GM21576 (cell line): ENCODE data around the gene IER5.
A peak's percentile ranks its signal among the peaks of the same experiment; 100 is the strongest.

Experiments used
- ATAC-seq: cut with Tn5 transposase; IDR thresholded peaks from one replicate; pipeline ENCODE4 v1.9.1; 2021; ENCODE audit warnings: mild to moderate bottlenecking, moderate library complexity; ENCODE audit not compliant: unreplicated experiment

The IER5 gene

GRCh38 chr1:181076852-181077251 lies 11.6 kb upstream of the IER5 start:
- ATAC-seq: no peak

DNA sequence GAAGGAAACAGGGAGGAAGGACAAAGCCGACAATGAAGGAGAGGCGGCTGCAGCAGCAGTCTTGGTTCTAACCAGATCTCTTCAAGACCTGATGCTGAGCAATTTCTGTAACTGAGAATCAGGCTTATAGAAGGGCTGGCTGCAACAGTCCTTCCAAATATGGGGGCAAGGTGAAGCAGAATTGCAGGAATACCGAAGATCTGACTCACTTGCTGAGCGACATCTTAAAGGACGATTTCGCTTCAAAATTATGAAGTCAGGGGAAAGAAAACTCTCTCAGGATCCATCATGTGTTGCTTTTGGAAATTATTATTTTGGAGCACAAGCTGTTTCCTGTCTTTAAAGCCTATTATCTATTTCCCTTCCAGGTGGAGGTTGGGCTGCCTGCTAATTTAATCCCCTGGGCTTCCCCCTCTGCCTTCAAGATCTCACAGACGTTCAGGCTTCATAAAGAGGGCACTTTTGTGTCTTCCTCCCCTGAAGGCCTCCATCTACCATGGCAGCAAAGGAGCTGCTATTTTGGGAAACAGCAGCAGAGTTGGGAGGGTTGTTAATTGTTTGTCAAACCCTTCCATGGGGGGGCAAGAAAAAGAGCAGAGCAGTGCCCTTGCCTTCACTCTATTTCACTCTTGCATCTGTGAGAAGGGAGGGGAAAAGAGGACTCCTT lies 10.8 kb upstream of the IER5 start:
- no peak for ATAC-seq

DNA sequence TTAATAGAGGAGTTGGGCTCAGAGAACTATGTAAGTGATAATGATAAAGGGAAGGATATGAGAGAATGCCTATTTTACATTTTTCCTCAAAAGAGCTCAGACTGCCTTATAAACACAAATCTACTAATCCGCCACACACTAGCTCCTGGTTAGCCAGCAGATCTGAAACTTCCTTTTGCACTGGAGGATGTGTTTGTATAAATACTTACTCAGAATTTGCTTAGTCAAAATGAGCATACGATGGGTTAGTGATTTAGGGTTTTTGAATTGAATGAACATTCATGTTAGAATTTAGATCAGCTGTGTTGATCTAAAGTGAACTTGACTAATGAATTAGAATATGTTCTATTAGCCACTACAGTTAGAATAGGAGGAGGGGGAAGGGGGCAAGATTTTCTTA lies 9.1 kb upstream of the IER5 start:
- ATAC-seq: no peak

DNA sequence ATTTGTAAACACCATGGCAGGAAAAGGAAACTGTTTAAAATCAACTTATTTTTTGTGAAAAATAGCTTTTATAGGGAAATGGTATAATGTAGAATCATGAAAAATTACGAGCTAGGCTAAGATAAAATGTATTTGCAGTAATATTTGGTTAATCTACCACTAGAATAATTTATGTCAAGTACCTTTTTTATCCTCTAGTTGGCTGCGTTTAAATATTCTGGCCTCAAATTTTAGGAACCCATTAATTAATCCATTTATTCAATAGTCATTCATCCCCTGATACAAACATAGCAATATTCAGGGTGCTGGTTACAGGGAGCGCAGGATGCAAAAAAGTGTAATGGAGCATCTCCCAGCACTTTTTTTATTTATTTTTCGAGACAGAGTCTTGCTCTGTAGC lies 8.6 kb upstream of the IER5 start:
- ATAC-seq: no peak

DNA sequence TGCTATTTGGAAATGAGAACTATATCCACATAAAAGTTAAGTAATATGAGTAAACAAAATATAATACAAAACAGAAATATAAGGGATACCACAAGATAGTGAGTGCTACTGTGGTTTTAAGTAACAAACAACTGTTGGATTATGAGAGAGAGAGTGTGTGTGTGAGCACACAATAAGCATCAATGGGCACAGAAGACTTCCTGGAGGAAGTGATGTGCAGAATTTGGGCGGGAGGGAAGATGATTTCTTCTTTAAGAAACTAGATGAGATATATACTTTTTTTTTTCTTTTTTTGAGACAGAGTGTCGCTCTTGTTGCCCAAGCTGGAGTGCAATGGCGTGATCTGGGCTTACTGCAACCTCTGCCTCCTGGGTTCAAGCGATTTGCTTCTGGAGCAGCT lies 7.9 kb upstream of the IER5 start:
- no peak for ATAC-seq

GRCh38 chr1:181081395-181081794 lies 7.1 kb upstream of the IER5 start:
- no peak for ATAC-seq

GRCh38 chr1:181083842-181084605 lies 4.5 kb upstream of the IER5 start:
- ATAC-seq: peak; percentile 34

- ATAC-seq: no peak
Observed at GRCh38 chr1:181084606-181084969, 3.9 kb upstream of the IER5 start.

DNA sequence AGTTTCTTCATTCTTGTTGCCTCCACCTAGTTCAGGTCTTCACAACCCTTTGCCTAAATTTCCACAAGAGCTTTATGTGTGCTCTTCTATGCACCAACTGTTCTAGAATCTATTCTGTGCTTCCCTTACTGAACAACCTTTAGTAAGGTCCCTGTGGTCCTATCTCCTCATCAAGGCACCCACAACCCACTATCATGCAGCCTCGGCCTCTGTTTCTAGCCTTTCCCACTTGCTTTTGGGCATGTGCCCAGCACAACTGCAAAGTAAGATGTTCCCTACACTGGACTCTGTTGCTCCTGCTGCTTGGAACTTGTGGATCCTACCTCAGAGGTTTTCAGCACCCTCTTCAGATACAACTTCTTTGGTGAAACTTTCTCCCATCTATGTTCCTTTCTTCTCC lies 2.4 kb upstream of the IER5 start:
- no peak for ATAC-seq

- ATAC-seq: no peak
Observed at GRCh38 chr1:181086926-181087325, 1.6 kb upstream of the IER5 start.

- no peak for ATAC-seq
Observed at GRCh38 chr1:181087400-181087901, 1.0 kb upstream of the IER5 start.

DNA sequence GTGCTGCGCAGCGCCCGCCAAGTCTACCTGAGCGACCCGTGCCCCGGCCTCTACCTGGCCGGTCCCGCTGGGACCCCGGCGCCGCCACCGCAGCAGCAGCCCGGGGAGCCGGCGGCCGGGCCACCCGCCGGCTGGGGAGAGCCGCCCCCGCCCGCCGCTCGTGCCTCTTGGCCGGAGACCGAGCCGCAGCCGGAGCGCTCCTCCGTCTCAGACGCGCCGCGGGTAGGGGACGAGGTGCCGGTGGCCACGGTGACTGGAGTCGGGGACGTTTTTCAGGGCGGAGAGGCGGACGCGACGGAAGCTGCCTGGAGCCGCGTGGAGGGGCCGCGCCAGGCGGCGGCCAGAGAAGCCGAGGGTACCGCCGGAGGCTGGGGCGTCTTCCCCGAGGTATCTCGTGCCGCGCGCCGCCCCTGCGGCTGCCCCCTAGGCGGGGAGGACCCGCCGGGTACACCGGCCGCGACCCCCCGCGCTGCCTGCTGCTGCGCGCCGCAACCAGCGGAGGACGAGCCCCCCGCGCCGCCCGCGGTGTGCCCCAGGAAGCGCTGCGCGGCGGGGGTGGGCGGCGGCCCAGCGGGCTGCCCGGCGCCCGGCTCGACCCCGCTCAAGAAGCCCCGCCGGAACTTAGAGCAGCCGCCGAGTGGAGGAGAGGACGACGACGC lies 646 bp downstream of the IER5 start:
- ATAC-seq: peak; percentile 1

- ATAC-seq: peak; percentile 24
Observed at GRCh38 chr1:181089676-181090544, 1.4 kb downstream of the IER5 start.

DNA sequence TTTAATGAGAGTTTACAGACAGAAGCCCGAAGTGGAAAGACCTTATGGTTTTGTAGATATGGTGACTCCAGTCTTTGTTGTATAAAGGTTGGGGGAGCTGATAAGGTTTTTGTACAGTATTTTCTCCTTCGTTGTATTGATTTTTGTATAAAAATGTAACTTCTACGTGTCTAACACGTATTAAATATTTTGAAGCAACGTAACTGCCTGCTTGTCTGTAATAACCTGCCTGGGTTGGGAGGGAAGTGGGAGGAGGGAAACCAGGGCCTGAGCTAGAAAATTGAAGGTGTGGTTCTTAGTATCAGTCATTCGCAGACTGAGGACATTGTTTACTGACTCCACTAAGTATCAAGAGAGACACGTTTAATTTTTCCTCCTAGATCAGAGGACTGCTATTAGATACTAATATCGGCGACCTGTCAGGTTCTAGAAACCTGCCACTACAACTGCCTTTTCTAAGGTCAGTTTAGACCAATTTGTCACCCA lies 2.2 kb downstream of the IER5 start:
- no peak for ATAC-seq

DNA sequence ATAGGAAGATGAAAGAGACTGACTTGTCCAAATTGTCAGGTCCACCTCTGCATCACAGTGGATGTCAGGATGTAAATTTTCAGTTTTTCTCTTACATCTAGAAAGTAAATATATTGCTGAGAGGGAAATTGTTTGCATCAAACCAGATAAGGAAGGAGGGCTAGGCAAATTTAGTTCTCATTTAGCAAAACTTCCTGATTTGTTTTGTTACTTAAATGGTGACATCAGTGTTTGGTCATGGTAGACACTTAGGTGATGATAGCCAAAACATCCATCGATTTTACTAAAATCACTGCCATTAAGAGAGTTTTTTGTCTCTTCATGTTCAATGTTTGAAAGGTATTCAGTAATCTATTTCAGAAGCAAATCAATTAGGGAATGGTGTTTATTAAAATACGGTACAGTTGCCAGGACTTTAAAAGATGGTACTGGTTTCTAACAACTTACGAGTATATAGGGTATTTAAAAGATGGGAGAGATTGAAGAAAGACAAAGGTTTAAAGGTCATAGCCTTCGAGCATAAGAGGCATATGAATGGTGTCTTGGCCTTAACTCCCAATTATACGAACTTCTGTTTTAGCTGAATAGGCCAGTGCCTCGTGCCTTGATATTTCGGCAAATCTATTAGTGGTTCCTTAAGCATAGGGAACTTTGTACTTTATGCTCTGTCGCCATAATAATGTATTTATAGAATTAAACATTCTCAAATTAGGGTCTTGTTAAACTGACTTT lies 3.0 kb downstream of the IER5 start:
- ATAC-seq: no peak

DNA sequence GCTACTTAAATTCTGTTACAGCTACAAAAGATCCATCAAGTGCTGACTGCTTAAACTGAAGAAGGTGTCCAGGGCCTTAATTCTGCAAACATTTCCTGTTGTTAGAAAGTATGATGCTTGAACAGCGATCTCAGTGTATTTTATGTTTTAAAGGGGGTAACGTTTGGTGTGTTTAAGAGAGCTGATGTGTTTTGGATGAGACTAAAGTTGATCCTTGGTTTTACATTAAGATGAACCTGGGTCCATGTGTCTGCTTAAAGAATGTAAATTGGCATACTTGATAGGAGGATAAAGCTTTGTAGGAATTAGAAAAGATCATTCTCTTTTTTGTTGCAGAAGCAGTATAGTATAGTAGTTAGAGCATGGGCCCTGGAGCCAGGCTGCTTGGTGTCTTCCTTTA lies 3.6 kb downstream of the IER5 start:
- no peak for ATAC-seq

DNA sequence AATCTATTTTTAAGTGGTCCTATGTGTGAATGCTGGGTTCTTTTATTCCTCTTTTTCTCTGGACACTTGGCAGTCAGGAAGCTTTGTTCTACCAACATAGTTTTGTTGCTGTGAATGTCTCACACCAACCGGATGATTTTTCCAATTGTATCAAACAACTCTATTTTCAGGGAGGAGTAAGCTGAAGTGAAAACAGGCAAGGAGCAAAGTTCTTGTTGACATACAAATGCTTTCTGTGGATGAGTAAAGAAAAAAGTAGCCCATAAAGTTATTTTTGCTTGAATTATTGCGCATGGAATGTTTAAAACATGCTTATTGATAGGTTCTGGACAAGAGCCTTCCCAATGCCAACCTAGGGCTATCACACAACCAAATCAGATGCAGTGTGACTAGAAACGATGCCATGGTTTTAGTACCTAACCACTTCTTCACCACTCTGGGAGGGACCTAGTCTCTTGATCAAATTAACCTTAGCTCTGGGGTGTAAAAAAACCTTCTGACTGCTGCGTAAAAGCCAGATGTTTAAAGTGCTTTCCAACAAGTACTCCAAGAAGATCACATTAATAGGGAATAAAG lies 4.5 kb downstream of the IER5 start:
- ATAC-seq: no peak

DNA sequence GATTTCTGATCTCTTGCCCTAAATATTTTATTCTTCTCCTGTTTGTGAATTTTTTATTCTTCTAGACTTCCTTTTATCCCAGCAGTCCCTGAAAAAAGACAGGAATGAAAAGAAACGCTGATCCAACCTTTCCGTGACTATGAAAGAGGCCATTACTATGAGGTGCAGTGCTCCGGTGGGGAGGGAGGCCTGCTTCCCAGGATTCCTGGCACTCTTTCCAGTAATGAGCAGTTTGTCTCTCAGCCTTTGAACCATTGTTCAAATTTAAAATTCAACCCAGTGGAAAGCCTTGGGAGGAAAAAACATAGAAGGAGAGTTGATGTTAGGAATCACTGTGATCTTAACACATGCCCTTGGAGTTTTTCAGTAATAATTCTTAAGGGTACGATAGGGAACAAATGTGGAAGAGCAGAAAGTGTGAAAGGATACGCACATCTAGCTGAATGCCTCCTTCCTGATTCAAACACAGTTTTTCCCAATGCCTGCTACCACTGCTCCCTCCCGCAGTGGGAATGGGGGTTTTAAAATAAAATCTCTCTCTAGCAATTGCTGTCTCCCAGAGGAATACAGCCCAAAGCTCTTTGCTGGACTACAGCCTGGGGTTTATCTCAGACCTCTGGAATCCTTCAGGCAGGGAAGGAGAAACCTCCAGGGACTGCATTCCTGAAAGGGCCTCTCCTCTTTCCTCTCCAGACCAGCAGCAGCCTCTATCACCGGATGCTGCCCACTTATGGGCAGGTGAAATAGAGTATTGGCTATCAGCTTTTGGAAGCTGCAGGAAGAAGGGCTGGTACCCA lies 6.1 kb downstream of the IER5 start:
- no peak for ATAC-seq

GRCh38 chr1:181095260-181095659 lies 6.8 kb downstream of the IER5 start:
- no peak for ATAC-seq
